A549 (cell line): ENCODE measurements around the gene PRR13. TPM values are rescaled to one million over a fixed set of nuclear protein-coding genes. Genes with fewer than 3 reads are reported as not detected.

Source experiments
- ATAC-seq, 2 experiments: fragments of 200-7000 bp in 1 of 2; fragments of >200 bp in 1 of 2; cut with Nextera tagmentation in 1 of 2; cut with Tn5 transposase in 1 of 2; 3 replicates each; pipeline versions ENCODE4 v1.8.0 to v1.9.1; 2018 to 2020; ENCODE audit warnings: mild to moderate bottlenecking in 1 of 2, moderate library complexity in 1 of 2
- CTCF ChIA-PET: fragments of 300-600 bp; sonication (Branson Sonifier 250); formaldehyde crosslinking; extraction: SDS; loops from one replicate; lab custom pipeline; 2021; ENCODE audit warnings: antibody characterized with exemption, inconsistent platforms; lab: Yijun Ruan, JAX
- POLR2A ChIA-PET: fragments of 350-600 bp; formaldehyde crosslinking; extraction: SDS; loops from one replicate; lab custom pipeline; 2021; ENCODE audit warnings: antibody characterized with exemption, inconsistent platforms; lab: Yijun Ruan, JAX
- DNase-seq, 2 experiments: peaks; one replicate each; pipeline versions ENCODE4 v3.0.0 to v3.0.0-alpha.2; 2011 to 2016; ENCODE audit warnings: low read depth in 1 of 2, low spot score in 1 of 2
- FAIRE-seq: peaks from 2 replicates; lab custom pipeline; 2011; peaks lifted over from hg19 to GRCh38; lab: Jason Lieb, UNC
- H3K27ac ChIP-seq, 2 experiments: fragments of >200 bp; sonication (Bioruptor Twin); formaldehyde crosslinking; 3 replicates each; pipeline ENCODE4 v1.5.1; 2016 to 2017
- H3K4me1 ChIP-seq: fragments of >200 bp; sonication (Bioruptor Twin); formaldehyde crosslinking; 3 replicates; pipeline ENCODE4 v1.6.1; 2016
- H3K4me2 ChIP-seq: fragments of >200 bp; sonication (Bioruptor Twin); formaldehyde crosslinking; 3 replicates; pipeline ENCODE4 v1.6.1; 2016
- H3K4me3 ChIP-seq: fragments of >200 bp; sonication (Bioruptor Twin); formaldehyde crosslinking; 3 replicates; pipeline ENCODE4 v1.5.1; 2016
- H3K9me3 ChIP-seq: fragments of >200 bp; sonication (Bioruptor Twin); formaldehyde crosslinking; 3 replicates; pipeline ENCODE4 v1.6.1; 2016
- BHLHE40 ChIP-seq: IDR thresholded peaks from 2 replicates; pipeline ENCODE4 v1.6.1; 2012; ENCODE audit warnings: low read depth, low read length, inconsistent platforms
- CBX2 ChIP-seq: fragments of 200-600 bp; sonication (generic); IDR thresholded peaks from 2 replicates; pipeline ENCODE4 v1.6.1; 2016; ENCODE audit warnings: low read depth, mild to moderate bottlenecking, borderline replicate concordance
- CBX8 ChIP-seq: fragments of 200-600 bp; sonication (generic); IDR thresholded peaks from 2 replicates; pipeline ENCODE4 v1.6.1; 2016
- CEBPB ChIP-seq, 2 experiments: fragments of >200 bp in 1 of 2; sonication (Bioruptor Twin) in 1 of 2; formaldehyde crosslinking in 1 of 2; IDR thresholded peaks; 2 replicates each; pipeline ENCODE4 v1.6.1; 2012 to 2016
- ESRRA ChIP-seq: fragments of 150-350 bp; IDR thresholded peaks from 2 replicates; pipeline ENCODE4 v1.6.1; 2014; ENCODE audit warnings: mild to moderate bottlenecking, low read length, borderline replicate concordance
- FOSB ChIP-seq: fragments of 250-450 bp; sonication (Bioruptor Pico); IDR thresholded peaks from 2 replicates; pipeline ENCODE4 v1.5.0; 2020; ENCODE audit warnings: mild to moderate bottlenecking, moderate library complexity
- KDM1A ChIP-seq: fragments of 200-600 bp; sonication (generic); IDR thresholded peaks from 2 replicates; pipeline ENCODE4 v1.6.1; 2016; ENCODE audit warnings: low read depth, mild to moderate bottlenecking
- NFE2L2 ChIP-seq: fragments of 150-350 bp; conservative IDR thresholded peaks from 2 replicates; pipeline ENCODE4 v1.6.1; 2014; ENCODE audit warnings: low read length
- NR3C1 ChIP-seq: fragments of >200 bp; sonication (Bioruptor Twin); formaldehyde crosslinking; IDR thresholded peaks from 3 replicates; pipeline ENCODE4 v1.6.1; 2017
- PBX3 ChIP-seq: IDR thresholded peaks from 2 replicates; pipeline ENCODE4 v1.6.1; 2012
- PHF8 ChIP-seq: fragments of 200-600 bp; sonication (generic); IDR thresholded peaks from 2 replicates; pipeline ENCODE4 v1.6.1; 2016; ENCODE audit warnings: low read depth, mild to moderate bottlenecking, antibody characterized with exemption, moderate library complexity, borderline replicate concordance
- RAD21 ChIP-seq, 2 experiments: fragments of >200 bp in 1 of 2; sonication (Bioruptor Twin) in 1 of 2; formaldehyde crosslinking in 1 of 2; IDR thresholded peaks in 1 of 2; conservative IDR thresholded peaks in 1 of 2; 2 replicates in 1 of 2; 3 replicates in 1 of 2; pipeline ENCODE4 v1.6.1; 2012 to 2018; ENCODE audit warnings: inconsistent platforms in 1 of 2
- RCOR1 ChIP-seq: fragments of 150-350 bp; IDR thresholded peaks from 2 replicates; pipeline ENCODE4 v1.6.1; 2014; ENCODE audit warnings: antibody characterized with exemption, low read length, low read depth
- RNF2 ChIP-seq: fragments of 200-600 bp; sonication (generic); IDR thresholded peaks from 2 replicates; pipeline ENCODE4 v1.6.1; 2016; ENCODE audit warnings: low read depth, mild to moderate bottlenecking, antibody characterized with exemption, moderate library complexity, borderline replicate concordance
- TFCP2L1 ChIP-seq: fragments of 250-450 bp; sonication (Bioruptor Pico); IDR thresholded peaks from 2 replicates; pipeline ENCODE4 v1.5.0; 2021; ENCODE audit warnings: mild to moderate bottlenecking
- ZFP36 ChIP-seq: fragments of 450-650 bp; IDR thresholded peaks from 2 replicates; pipeline ENCODE4 v1.6.1; 2014; ENCODE audit warnings: borderline replicate concordance; ENCODE audit not compliant: partially characterized antibody
- WGBS: methylation state at CpG from one replicate; pipeline ENCODE4 v1.1.6; 2017; ENCODE audit errors: missing lambda C conversion rate; 5-methylcytosine and 5-hydroxymethylcytosine counted together
- polyA plus RNA-seq, 4 experiments: library from polyadenylated mRNA; depleted of rRNA in 3 of 4; stranded (reverse); fragments of >200 nt; fragmentation: RNase III in 1 of 4; extraction: RNeasy Plus Mini Kit Qiagen cat#74134 plus additional on column Dnase treatment in 1 of 4; gene quantifications; 2 replicates in 3 of 4; 3 replicates in 1 of 4; pipeline ENCODE4 v1.2.3, GENCODE V29; 2011 to 2017

Gene PRR13
- polyA plus RNA-seq, 2 of the 4 experiments (the other 2 are of a cell fraction), result 203 to 221 TPM

GRCh38 chr12:53468282-53468681, 26.7 kb downstream of the PRR13 start:
- TF ChIP-seq KDM1A (no peak), BHLHE40 (no peak), TFCP2L1 (CRISPR knock-in tag) (0 out of 2 replicates have a peak, but pooled peaks have one; percentile 50)
- ChIA-PET POLR2A (interaction anchor here (0.9 to 1.1 kb wide), 2 partner anchors 14 to 147 kb away, joined by 3 to 5 read pairs; partner anchors contain the start of gene AAAS), CTCF (interaction anchor here (0.6 to 1.5 kb wide), 6 partner anchors 9 to 115 kb away, joined by 3 to 7 read pairs (median 4); no protein-coding TSS in a partner anchor)
- Histone ChIP-seq H3K4me3 (no peak overlapping the region), H3K4me2 (no peak overlapping the region), H3K27ac (no peak overlapping the region), H3K9me3 (no peaks in the 10 kb centered on the region), H3K4me1 (peaks cover 22% of the 10 kb centered on the region; the same call in 2 of the 3 replicates)
- 89% methylated on average over 1 of the region's 1 CpG for WGBS
- no peak for DNase-seq
- no peak for FAIRE-seq
- ATAC-seq, result no peak

GRCh38 chr12:53472056-53472582, 30.6 kb downstream of the PRR13 start:
- DNase-seq (no peak), ATAC-seq (no peak), FAIRE-seq (no peak)
- ChIA-PET CTCF (interaction anchor here (0.7 to 2.5 kb wide), 9 partner anchors 10 to 148 kb away, joined by 3 to 12 read pairs (median 4); no protein-coding TSS in a partner anchor), POLR2A (interaction anchor here (0.6 to 2.6 kb wide), 7 partner anchors 10 to 43 kb away, joined by 3 to 13 read pairs (median 5); no protein-coding TSS in a partner anchor)
- no peak overlapping the region for H3K4me3 ChIP-seq
- TF ChIP-seq CEBPB (IDR thresholded peaks at IDR 0.05) (no peak), FOSB (CRISPR knock-in tag) (peak; percentile 77; the same call in 1 of the 2 replicates)
- no peaks in the 10 kb centered on the region for H3K9me3 ChIP-seq
- H3K4me2 ChIP-seq, result no peak overlapping the region
- no peak overlapping the region for H3K27ac ChIP-seq
- peaks cover 31% of the 10 kb centered on the region for H3K4me1 ChIP-seq
- WGBS, result 100% methylated on average over 1 of the region's 1 CpG

- no peak for DNase-seq
- POLR2A ChIA-PET, result interaction anchor here (0.9 to 2.6 kb wide), 4 partner anchors 8 to 27 kb away, joined by 3 to 13 read pairs (median 4); partner anchors contain the start of gene TARBP2
- WGBS, result 84% methylated on average over 2 of the region's 2 CpGs
- no peak for ATAC-seq
- Histone ChIP-seq H3K4me1 (peaks cover 43% of the 10 kb centered on the region), H3K9me3 (no peaks in the 10 kb centered on the region), H3K4me2 (no peak overlapping the region), H3K4me3 (no peak overlapping the region), H3K27ac (no peak overlapping the region)
- CTCF ChIA-PET, result interaction anchor here (0.8 to 2.5 kb wide), 8 partner anchors 9 to 149 kb away, joined by 3 to 12 read pairs (median 4); no protein-coding TSS in a partner anchor
- no peak for FAIRE-seq
- TF ChIP-seq ESRRA (no peak), PHF8 (no peak), CBX8 (no peak), PBX3 (no peak), NR3C1 (no peak), ZFP36 (no peak), RNF2 (no peak), RCOR1 (no peak)
These were observed 32.5 kb downstream of the PRR13 start for GRCh38 chr12:53474077-53474476.

- 93% methylated on average over 13 of the region's 13 CpGs for WGBS
- Histone ChIP-seq H3K27ac (no peak overlapping the region), H3K4me3 (no peak overlapping the region), H3K4me1 (peaks cover 47% of the 10 kb centered on the region)
- CTCF ChIA-PET, result interaction anchor here (0.7 to 5.0 kb wide), 11 partner anchors 9 to 148 kb away, joined by 3 to 46 read pairs (median 8); no protein-coding TSS in a partner anchor
- no peak for DNase-seq
- ATAC-seq, result no peak
- TF ChIP-seq CBX2, result no peak
- no peak for TF ChIP-seq RAD21 (conservative IDR thresholded peaks at IDR 0.05 in 1 of 2, IDR thresholded peaks at IDR 0.05 in 1 of 2)
- no peak for TF ChIP-seq CEBPB (IDR thresholded peaks at IDR 0.05)
- no peak for TF ChIP-seq ESRRA
- no peak for TF ChIP-seq NFE2L2
- TF ChIP-seq, all 56 proteins: peak for 0
- FAIRE-seq, result no peak
- no peak overlapping the region for H3K4me2 ChIP-seq
- POLR2A ChIA-PET, result interaction anchor here (0.6 to 1.2 kb wide), 4 partner anchors 8 to 18 kb away, joined by 3 to 6 read pairs (median 4); no protein-coding TSS in a partner anchor
- no peaks in the 10 kb centered on the region for H3K9me3 ChIP-seq
These were observed 33.3 kb downstream of the PRR13 start for GRCh38 chr12:53474819-53475218.
